IPS DF 6.9 (cell line): ENCODE data around the gene MYO1D.

Experiments used
- DNase-seq: peaks from one replicate; pipeline ENCODE4 v3.0.0-alpha.2; 2013; ENCODE audit warnings: low read depth, low spot score
- H3K27ac ChIP-seq: one replicate; pipeline ENCODE4 v1.5.1; 2013; ENCODE audit warnings: low read length, control low read depth
- H3K27me3 ChIP-seq: 2 replicates; pipeline ENCODE4 v1.6.1; 2013; ENCODE audit warnings: mild to moderate bottlenecking, low read length; ENCODE audit not compliant: control insufficient read depth, insufficient read depth
- H3K36me3 ChIP-seq: 2 replicates; pipeline ENCODE4 v1.6.1; 2013; ENCODE audit warnings: low read length; ENCODE audit not compliant: control insufficient read depth, insufficient read depth
- H3K4me1 ChIP-seq: 2 replicates; pipeline ENCODE4 v1.6.1; 2013; ENCODE audit warnings: low read length; ENCODE audit not compliant: control insufficient read depth, insufficient read depth
- H3K4me3 ChIP-seq: 2 replicates; pipeline ENCODE4 v1.5.1; 2013; ENCODE audit warnings: mild to moderate bottlenecking, low read length
- H3K9me3 ChIP-seq: 2 replicates; pipeline ENCODE4 v1.6.1; 2013; ENCODE audit warnings: low read length, inconsistent platforms; ENCODE audit not compliant: control insufficient read depth, insufficient read depth
- WGBS: extraction: QIAGEN DNeasy Blood & Tissue Kit; methylation state at CpG from one replicate; pipeline ENCODE4 v1.1.7; 2013; ENCODE audit warnings: mixed read lengths, missing lambda C conversion rate; ENCODE audit not compliant: insufficient read length, insufficient coverage; 5-methylcytosine and 5-hydroxymethylcytosine counted together

Gene MYO1D

DNA sequence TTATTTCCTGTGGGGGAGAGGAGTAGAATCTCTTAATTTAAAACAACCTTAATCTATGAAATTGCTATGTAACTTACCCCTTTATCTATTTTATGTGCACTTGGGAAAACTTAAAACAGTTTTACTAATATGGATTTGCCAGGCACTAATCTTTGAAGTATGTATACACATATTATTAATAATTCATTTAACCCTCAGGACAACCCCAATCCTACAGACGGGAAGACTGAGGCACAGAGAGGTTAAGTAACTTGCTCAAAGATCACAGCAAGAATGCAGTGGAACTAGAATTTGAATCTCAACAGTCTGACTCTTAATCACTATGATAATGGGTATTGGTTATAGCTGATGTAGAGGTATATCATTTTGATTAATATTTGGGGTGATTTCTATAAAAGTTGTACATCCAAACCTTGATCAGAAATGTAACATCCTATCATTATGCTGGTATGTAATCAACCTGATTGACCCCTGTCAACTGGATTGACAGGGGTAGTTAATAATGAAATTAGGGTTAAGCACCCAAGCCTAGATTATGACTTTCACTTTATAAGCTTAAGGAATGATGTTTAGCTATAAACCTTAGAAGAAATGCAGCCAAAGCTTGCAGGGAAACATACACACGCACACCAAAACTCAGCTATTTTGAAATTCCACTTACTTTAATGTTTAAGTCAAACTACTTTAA lies 1.6 kb downstream of the MYO1D start:
- Histone ChIP-seq H3K36me3 (no peaks in the 10 kb centered on the region; the same call in 1 of the 2 replicates), H3K27me3 (no peaks in the 10 kb centered on the region), H3K9me3 (no peaks in the 10 kb centered on the region), H3K27ac (no peak overlapping the region), H3K4me3 (peak overlapping the region; percentile 99; the same call in 1 of the 2 replicates), H3K4me1 (no peaks in the 10 kb centered on the region)
- no peak for DNase-seq
- WGBS, result no CpG with 5 or more reads among the region's 2 CpGs

DNA sequence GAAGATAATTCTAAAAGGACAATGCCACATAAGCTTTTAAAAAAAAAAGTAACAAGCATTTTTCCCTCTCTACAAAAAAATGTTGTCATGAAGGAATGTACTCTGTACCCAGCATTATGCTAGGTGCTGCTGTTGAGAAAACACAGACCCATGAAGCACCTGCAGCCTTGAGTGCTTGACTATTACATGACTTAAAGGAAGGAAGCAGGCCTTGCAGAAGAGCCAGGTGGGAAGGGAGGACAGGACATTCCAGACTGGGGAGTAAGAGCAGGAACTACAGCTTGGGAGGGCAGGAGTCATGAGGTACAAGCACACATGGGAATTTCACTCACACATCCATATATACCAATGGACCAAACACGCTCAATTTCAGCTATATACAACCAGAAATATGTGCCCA lies 3.8 kb downstream of the MYO1D start:
- Histone ChIP-seq H3K4me3 (no peak overlapping the region), H3K9me3 (no peaks in the 10 kb centered on the region), H3K36me3 (no peaks in the 10 kb centered on the region; the same call in 1 of the 2 replicates), H3K4me1 (no peaks in the 10 kb centered on the region), H3K27me3 (no peaks in the 10 kb centered on the region), H3K27ac (no peak overlapping the region)
- WGBS, result no CpG with 5 or more reads among the region's 1 CpG
- no peak for DNase-seq

DNA sequence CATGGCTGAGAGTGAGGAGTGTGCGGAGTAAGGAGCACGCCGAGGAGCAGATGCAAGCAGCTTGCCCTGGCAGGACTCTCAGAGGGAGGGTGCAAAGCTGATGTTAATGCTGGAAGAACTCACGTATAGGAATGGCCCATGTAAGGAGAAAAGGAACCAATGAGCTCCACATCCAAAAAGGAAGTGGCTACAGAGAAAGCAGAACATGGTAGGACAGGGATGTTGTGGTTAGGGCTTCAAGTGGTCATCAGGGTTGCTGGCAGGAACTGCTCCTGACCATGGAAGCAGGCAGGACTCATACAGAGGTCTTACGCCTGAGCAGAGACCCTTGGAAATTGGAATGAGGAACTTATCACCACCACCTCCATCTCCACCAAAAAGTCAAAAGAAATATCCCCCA lies 5.2 kb downstream of the MYO1D start:
- no CpG with 5 or more reads among the region's 5 CpGs for WGBS
- DNase-seq, result no peak
- no peak overlapping the region for H3K4me3 ChIP-seq
- H3K4me1 ChIP-seq, result no peaks in the 10 kb centered on the region
- H3K36me3 ChIP-seq, result no peaks in the 10 kb centered on the region; the same call in 1 of the 2 replicates
- H3K27me3 ChIP-seq, result no peaks in the 10 kb centered on the region
- no peaks in the 10 kb centered on the region for H3K9me3 ChIP-seq
- no peak overlapping the region for H3K27ac ChIP-seq

DNA sequence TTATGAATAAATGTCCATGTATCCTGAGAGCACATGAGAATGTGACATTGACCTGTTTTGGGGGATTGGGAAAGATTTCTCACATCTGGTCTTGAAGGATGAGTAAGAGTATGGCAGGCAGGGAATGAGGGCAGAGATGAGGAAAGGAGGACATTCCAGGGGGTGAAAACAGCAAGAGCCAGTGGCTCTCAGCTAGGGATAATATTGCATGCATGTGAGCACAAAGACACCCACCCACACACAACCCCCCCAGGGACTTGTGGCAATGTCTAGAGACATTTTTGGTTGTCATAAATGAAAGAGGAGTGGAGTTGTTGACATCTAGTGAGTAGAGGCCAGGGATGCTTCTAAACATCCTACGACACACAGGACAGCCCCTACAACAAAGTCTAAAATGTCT lies 6.0 kb downstream of the MYO1D start:
- H3K36me3 ChIP-seq, result no peaks in the 10 kb centered on the region
- no peak overlapping the region for H3K4me3 ChIP-seq
- DNase-seq, result no peak
- no peaks in the 10 kb centered on the region for H3K9me3 ChIP-seq
- no peaks in the 10 kb centered on the region for H3K27me3 ChIP-seq
- H3K27ac ChIP-seq, result no peak overlapping the region
- no peaks in the 10 kb centered on the region for H3K4me1 ChIP-seq
- no CpG with 5 or more reads among the region's 1 CpG for WGBS

DNA sequence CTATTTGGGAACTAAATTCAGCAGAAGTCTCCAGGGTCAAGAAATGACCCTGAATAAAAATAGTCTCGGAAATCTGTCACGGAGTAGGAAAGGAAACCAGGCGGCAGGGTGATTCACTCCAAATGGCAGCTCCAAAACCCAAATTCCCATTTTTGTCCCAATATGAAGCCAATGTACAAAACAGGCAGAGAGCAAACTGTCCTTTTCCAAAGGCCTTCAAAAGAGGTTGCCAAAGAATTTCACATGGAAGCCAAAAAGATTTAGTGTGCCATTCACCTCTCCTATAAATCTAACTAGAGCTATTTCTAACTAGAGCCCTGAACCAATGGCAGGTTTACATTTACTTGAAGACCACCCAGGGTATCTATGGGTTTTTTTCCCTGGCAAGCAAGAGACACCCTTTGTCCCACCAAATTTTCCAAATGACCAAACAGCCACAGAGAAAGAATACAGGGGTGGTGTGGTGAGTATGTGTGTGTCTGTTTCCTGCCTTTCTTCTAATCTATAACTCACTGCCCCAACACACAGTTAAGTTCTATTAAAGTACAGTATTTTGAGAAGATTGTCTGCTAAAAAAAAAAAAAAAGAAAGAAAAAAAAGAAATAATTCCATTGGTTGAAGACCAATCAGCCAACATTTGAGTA lies 6.8 kb downstream of the MYO1D start:
- no CpG with 5 or more reads among the region's 3 CpGs for WGBS
- H3K9me3 ChIP-seq, result no peaks in the 10 kb centered on the region
- no peak overlapping the region for H3K4me3 ChIP-seq
- H3K4me1 ChIP-seq, result no peaks in the 10 kb centered on the region
- DNase-seq, result no peak
- H3K36me3 ChIP-seq, result no peaks in the 10 kb centered on the region
- no peak overlapping the region for H3K27ac ChIP-seq
- H3K27me3 ChIP-seq, result no peaks in the 10 kb centered on the region

DNA sequence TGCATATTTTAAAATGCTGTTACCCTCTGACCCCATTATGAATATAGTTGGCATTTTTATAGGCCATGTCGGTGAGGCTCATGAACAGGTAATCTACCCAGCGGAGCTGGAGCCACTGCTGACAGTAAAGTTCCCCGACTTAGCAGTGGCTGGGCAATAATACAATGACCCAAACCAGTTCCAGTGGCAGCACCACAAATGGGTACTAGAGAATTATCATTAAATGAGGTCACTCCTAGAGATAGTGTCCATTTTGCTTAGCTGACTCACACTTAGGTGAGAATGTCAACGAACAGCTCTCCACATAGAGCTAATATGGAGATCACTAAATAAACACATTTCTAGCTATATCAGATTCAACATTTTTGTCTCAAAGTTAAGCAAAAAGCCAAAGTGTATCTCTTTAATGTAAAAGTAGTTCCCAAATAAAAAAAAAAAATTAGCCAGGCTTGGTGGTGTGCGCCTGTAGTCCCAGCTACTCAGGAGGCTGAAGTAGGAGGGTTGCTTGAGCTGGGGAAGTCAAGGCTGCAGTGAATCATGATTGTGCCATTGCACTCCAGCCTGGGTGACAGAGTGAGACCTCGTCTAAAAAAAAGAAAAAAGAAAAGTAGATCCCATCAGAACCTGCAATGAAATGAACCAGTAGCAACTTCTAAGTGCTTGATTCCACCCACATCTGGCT lies 7.4 kb downstream of the MYO1D start:
- H3K4me1 ChIP-seq, result no peaks in the 10 kb centered on the region
- H3K36me3 ChIP-seq, result no peaks in the 10 kb centered on the region
- no peak overlapping the region for H3K4me3 ChIP-seq
- H3K9me3 ChIP-seq, result no peaks in the 10 kb centered on the region
- no peak overlapping the region for H3K27ac ChIP-seq
- H3K27me3 ChIP-seq, result no peaks in the 10 kb centered on the region
- DNase-seq, result no peak
- WGBS, result no CpG with 5 or more reads among the region's 6 CpGs

DNA sequence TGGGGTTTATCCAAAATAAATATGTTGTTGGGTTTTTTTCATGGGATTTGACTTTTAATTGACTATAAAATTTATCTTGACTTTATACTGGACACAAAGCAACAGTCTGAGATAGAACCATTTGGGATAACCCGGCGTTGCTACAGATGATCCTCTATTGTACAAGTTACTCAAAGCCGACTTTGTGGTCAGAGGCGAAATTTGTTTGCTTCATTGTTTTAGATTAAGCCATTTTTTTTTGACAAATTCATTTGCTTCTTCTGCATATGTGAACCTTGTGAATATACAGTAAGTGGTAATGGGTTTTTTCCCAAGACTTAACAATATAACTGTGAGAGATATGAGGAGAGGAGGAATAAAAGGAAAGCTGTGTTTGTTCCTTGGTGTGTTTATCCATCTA lies 11.8 kb downstream of the MYO1D start:
- Histone ChIP-seq H3K27me3 (no peaks in the 10 kb centered on the region), H3K9me3 (no peaks in the 10 kb centered on the region), H3K36me3 (no peaks in the 10 kb centered on the region), H3K4me1 (no peaks in the 10 kb centered on the region), H3K27ac (no peak overlapping the region), H3K4me3 (no peak overlapping the region)
- no CpG with 5 or more reads among the region's 4 CpGs for WGBS
- DNase-seq, result no peak

DNA sequence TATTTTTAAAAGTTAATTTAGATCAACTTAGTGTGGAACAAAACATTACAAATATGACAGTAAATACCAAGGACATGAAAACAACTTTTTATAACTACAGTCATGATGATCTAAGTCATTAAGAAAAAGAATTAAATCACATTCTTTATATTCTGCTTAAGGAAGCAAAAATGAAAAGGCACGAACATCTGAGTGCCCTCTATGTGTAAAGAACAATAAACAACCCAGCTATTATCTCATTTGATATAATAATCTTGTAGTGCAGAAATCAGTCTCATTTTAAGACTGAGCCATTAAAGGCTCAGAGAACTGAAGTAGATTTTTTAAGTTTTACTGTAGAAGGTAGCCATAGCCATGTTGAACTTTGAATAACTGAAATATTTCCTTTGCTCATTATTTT lies 13.4 kb downstream of the MYO1D start:
- no peak overlapping the region for H3K27ac ChIP-seq
- no peak overlapping the region for H3K4me3 ChIP-seq
- H3K27me3 ChIP-seq, result no peaks in the 10 kb centered on the region
- no peak for DNase-seq
- no peaks in the 10 kb centered on the region for H3K9me3 ChIP-seq
- H3K36me3 ChIP-seq, result no peaks in the 10 kb centered on the region
- H3K4me1 ChIP-seq, result no peaks in the 10 kb centered on the region
- no CpG with 5 or more reads among the region's 1 CpG for WGBS

DNA sequence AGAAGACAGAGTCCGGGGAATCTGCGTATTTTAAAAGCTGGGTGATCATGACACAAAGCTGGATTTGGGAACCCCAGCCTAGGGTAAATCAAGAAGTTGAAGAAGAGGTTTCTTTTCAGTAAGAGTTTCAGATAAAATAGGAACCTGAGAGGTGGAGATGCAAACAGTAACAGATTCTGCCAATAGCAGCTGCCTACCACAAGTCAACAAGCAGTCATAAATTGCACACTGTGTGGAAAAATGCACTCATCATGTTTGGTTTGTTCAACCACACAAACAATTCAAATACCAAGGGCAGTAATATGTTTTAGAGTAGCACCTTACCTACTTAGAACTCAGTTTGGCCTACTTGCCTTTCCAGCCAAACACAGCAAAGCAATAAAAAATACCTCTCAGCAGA lies 14.0 kb downstream of the MYO1D start:
- Histone ChIP-seq H3K36me3 (no peaks in the 10 kb centered on the region), H3K9me3 (no peaks in the 10 kb centered on the region), H3K4me3 (no peak overlapping the region), H3K4me1 (no peaks in the 10 kb centered on the region), H3K27me3 (no peaks in the 10 kb centered on the region), H3K27ac (no peak overlapping the region)
- DNase-seq, result no peak
- no CpG with 5 or more reads among the region's 2 CpGs for WGBS

DNA sequence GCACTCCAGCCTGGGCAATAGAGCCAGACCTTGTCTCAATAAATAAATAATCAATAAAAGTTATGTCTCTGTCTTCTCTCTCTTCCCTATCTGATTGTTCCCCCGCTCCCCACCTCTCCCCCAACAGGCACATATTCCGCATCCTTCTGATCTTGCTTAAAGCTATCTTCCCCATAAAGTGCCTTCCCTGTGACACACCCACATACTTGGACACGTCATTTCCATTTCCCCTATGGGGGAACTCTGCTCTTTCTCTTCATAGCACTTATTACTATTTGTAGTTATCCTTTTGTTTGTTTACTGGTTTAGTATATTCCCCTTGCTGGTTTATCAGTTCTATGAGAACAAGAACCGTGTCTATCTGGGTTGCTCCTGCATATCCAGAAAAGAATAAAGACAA lies 14.9 kb downstream of the MYO1D start:
- no peak overlapping the region for H3K27ac ChIP-seq
- H3K9me3 ChIP-seq, result no peaks in the 10 kb centered on the region
- H3K4me3 ChIP-seq, result no peak overlapping the region
- H3K27me3 ChIP-seq, result no peaks in the 10 kb centered on the region
- no peak for DNase-seq
- WGBS, result no CpG with 5 or more reads among the region's 4 CpGs
- no peaks in the 10 kb centered on the region for H3K4me1 ChIP-seq
- no peaks in the 10 kb centered on the region for H3K36me3 ChIP-seq
